AG10803 (cell line): ENCODE results near the gene ALDH18A1.
"Not testable (repeated sequence)": the region's sequence is repeated elsewhere in the genome, so short reads cannot be mapped to it uniquely, and the experiment has no call there.

Source experiments
- DNase-seq: peaks from one replicate; pipeline ENCODE4 v3.0.0; 2010; ENCODE audit warnings: low read depth
- H3K4me3 ChIP-seq: 2 replicates; pipeline ENCODE4 v1.5.1; 2011; ENCODE audit warnings: mild to moderate bottlenecking, low read length, control low read depth
- TF ChIP-seq, protein P1 (sequence below): conservative IDR thresholded peaks from 2 replicates; pipeline ENCODE4 v1.5.1; 2011; ENCODE audit warnings: mild to moderate bottlenecking, low read length, control low read depth, inconsistent platforms

The ALDH18A1 gene

DNA sequence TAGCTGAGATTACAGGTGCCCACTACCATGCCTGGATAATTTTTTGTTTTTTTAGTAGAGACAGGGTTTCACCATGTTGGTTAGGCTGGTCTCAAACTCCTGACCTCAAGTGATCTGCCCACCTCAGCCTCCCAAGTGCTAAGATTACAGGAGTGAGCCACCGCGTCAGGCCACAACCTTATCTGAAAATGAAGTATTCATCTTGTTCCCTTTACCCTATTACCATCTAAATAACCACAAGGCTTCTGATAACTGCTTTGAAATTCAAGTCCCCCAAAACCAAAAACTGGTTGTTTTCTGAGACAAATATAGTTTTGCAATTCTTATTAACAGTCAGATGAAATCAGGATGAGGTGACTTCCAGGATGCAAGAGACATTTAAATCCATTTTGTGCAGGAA lies 34.8 kb upstream of the ALDH18A1 start:
- DNase-seq, result no peak
- H3K4me3 ChIP-seq, result no peak overlapping the region

DNA sequence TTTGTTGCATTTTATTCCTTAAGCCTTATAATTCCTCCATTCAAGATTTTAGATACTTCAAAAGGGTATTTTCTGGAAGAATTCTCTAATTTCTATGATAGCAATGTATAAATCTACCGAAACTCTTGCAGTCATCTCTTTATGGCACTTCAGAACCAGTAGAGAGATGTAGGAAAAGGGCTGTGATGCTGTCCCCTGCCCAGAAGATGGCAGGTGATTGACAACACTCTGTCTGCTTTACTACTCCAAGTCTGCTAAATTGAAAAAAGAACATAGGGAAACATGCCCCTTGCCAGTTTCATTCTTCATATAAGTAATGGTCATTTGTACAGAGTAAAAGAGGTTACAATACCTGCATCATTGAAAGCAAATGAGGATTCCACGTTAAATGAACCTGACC lies 32.1 kb upstream of the ALDH18A1 start:
- DNase-seq, result no peak

More for the DNA sequence above, 34.8 kb upstream of the ALDH18A1 start:
- TF ChIP-seq, protein P1, sequence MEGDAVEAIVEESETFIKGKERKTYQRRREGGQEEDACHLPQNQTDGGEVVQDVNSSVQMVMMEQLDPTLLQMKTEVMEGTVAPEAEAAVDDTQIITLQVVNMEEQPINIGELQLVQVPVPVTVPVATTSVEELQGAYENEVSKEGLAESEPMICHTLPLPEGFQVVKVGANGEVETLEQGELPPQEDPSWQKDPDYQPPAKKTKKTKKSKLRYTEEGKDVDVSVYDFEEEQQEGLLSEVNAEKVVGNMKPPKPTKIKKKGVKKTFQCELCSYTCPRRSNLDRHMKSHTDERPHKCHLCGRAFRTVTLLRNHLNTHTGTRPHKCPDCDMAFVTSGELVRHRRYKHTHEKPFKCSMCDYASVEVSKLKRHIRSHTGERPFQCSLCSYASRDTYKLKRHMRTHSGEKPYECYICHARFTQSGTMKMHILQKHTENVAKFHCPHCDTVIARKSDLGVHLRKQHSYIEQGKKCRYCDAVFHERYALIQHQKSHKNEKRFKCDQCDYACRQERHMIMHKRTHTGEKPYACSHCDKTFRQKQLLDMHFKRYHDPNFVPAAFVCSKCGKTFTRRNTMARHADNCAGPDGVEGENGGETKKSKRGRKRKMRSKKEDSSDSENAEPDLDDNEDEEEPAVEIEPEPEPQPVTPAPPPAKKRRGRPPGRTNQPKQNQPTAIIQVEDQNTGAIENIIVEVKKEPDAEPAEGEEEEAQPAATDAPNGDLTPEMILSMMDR, result no peak

DNA sequence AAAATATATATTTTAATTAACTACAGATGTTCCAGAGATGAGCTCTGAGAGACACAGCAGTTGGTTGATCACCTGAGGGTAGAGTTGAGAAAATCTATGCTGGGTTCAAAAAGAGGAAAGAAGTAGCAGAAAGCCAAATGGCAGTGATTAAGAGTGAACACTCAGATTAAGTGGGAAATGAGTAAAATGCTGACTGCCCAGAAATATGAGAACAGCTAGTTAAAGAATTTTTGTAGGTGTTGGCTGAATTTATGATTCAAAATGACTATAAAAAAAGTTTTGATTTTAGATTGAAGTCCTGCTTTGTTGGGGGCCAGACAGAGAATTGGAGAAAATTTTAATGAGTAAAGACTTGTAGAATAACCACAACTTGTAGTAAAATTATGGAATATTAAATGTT lies 27.5 kb upstream of the ALDH18A1 start:
- TF ChIP-seq, protein P1, result no peak
- no peak for DNase-seq
- no peak overlapping the region for H3K4me3 ChIP-seq

More for the DNA sequence above, 32.1 kb upstream of the ALDH18A1 start:
- no peak overlapping the region for H3K4me3 ChIP-seq
- TF ChIP-seq, protein P1, result no peak

DNA sequence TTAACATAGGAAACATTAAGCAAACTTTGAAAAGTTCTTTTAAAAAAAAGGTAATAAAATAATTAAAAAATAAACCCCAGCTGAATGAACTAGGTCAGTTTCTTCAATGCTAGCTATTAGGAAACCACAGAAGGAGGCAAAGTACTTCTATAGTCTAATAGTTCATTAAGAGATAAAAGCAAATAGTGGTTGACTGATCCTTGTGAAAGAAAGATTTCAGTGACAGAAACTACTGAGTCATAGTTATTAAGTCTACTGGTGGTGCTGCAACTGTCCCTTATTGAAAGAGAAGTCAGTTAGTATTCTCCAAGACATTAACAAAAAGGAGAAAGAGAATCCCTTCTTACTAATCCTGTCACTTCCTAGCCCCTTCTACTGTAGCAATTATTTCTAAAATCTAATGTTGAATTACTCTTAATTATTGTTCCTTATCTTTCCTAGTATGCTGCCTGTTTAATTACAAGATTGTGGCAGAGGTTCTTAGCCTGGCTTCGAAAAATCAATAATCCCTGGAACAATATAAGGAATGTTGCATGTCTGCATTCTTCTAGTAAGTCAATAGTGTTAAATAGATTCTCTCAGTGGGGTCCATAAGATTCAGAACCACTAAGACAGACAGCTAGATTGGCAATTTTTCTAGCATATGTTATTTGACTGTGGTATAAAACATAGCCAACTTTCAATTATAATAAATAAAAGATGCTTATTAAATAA lies 19.0 kb upstream of the ALDH18A1 start:
- DNase-seq, result no peak
- TF ChIP-seq, protein P1, result no peak
- no peak overlapping the region for H3K4me3 ChIP-seq

DNA sequence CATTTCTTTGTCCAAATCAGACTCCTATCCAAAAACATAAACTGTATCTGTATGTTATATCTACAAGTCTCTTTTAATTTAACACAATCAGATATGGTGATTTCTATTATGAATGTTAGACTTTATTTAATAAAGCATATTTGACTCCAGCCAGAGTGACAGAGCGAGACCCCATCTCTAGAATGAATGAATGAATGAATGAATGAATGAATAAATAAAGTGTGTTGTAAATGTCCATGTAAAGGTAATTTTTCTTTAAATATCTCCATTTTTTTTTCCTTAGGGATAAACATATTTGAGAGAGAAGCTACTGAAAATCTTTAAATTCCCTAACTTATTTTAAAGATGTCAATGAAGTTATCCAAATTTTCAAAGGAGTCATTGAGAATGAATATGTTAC lies 18.1 kb upstream of the ALDH18A1 start:
- TF ChIP-seq, protein P1, result no peak
- no peak overlapping the region for H3K4me3 ChIP-seq
- DNase-seq, result no peak

DNA sequence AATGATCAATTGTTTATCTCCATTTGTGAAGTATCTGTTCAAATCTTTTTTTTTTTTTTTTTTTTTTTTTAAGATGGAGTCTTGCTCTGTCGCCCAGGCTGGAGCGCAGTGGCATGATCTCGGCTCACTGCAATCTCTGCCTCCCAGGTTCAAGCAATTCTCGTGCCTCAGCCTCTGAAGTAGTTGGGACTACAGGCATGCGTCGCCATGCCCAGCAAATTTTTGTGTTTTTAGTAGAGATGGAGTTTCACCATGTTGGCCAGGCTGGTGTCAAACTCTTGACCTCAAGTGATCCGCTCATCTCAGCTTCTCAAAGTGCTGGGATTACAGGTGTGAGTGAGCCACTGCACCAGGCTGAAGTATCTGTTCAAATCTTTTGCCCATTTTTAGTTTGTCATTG lies 16.1 kb upstream of the ALDH18A1 start:
- not testable (repeated sequence) for H3K4me3 ChIP-seq, DNase-seq

DNA sequence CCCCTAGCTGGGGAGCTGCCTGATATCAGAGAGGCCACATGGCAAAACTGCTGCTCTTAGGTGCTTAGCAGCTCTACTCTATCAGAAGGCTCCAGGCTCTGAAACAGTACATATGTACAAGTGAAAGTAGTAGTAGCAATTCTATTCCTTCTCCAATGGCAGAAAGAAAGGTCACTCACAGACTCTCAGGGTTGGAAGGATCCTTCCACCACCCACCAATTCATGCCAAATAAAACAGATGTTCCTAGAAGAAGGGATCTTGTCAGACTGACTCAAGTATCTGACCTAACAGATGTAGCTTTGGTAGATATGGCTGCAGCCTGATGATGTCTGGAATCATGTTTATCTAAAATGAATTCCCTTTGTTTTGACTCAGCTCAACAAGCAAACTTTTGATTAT lies 8.0 kb upstream of the ALDH18A1 start:
- DNase-seq, result no peak
- TF ChIP-seq, protein P1, result no peak
- no peak overlapping the region for H3K4me3 ChIP-seq
